Spleen (tissue), 11 donors: ENCODE measurements around the gene CD81. TPM values are rescaled to one million over a fixed set of nuclear protein-coding genes. Genes with fewer than 3 reads are reported as not detected.
A peak's percentile ranks its signal among the peaks of the same experiment; 100 is the strongest.

Experiments used
- DNase-seq: peaks from one replicate; pipeline ENCODE4 v3.0.0-alpha.2; 2020
- H3K27ac ChIP-seq, 8 donors: fragments of 200-600 bp; sonication (generic) in 7 of 8; 1 replicate in 4 of 8; 2 replicates in 4 of 8; pipeline versions ENCODE4 v1.5.0 to v1.8.0; 2016 to 2021; ENCODE audit warnings: inconsistent platforms in 4 of 8, mild to moderate bottlenecking in 4 of 8, moderate library complexity in 1 of 8
- H3K27me3 ChIP-seq, 7 donors: fragments of 200-600 bp; sonication (generic) in 6 of 7; replicated peaks in 1 of 7; 1 replicate in 4 of 7; 2 replicates in 3 of 7; pipeline versions ENCODE4 v1.5.0 to v1.8.0; 2016 to 2021; ENCODE audit warnings: inconsistent platforms in 3 of 7, mild to moderate bottlenecking in 1 of 7
- H3K36me3 ChIP-seq, 6 donors: fragments of 200-600 bp; sonication (generic) in 5 of 6; 1 replicate in 4 of 6; 2 replicates in 2 of 6; pipeline versions ENCODE4 v1.5.0 to v1.8.0; 2016 to 2021; ENCODE audit warnings: inconsistent platforms in 2 of 6
- H3K4me1 ChIP-seq, 6 donors: fragments of 200-600 bp; sonication (generic) in 5 of 6; 1 replicate in 3 of 6; 2 replicates in 3 of 6; pipeline versions ENCODE4 v1.5.0 to v1.8.0; 2016 to 2021; ENCODE audit warnings: inconsistent platforms in 3 of 6
- H3K4me3 ChIP-seq, 8 donors: fragments of 200-600 bp; sonication (generic) in 7 of 8; 1 replicate in 4 of 8; 2 replicates in 4 of 8; pipeline versions ENCODE4 v1.5.0 to v1.8.0; 2016 to 2021; ENCODE audit warnings: inconsistent platforms in 4 of 8, mild to moderate bottlenecking in 4 of 8, moderate library complexity in 2 of 8
- H3K9me3 ChIP-seq, 8 donors: fragments of 200-600 bp; sonication (generic) in 7 of 8; 1 replicate in 4 of 8; 2 replicates in 4 of 8; pipeline versions ENCODE4 v1.5.0 to v1.8.0; 2016 to 2021; ENCODE audit warnings: inconsistent platforms in 4 of 8
- CTCF ChIP-seq, 11 experiments: fragments of 200-600 bp in 7 of 11; fragments of 450-650 bp in 4 of 11; sonication (generic) in 4 of 11; IDR thresholded peaks in 8 of 11; conservative IDR thresholded peaks in 3 of 11; 1 replicate in 7 of 11; 2 replicates in 4 of 11; pipeline versions ENCODE4 v1.4.0 to v1.8.0; 2016 to 2021; ENCODE audit warnings: antibody characterized with exemption in 11 of 11, inconsistent platforms in 4 of 11, mild to moderate bottlenecking in 1 of 11
- POLR2A ChIP-seq, 3 donors: fragments of 450-650 bp; IDR thresholded peaks; one replicate each; pipeline ENCODE4 v1.5.1; 2017; ENCODE audit warnings: antibody characterized with exemption in 3 of 3, mild to moderate bottlenecking in 1 of 3
- POLR2AphosphoS5 ChIP-seq, 3 donors: sonication (generic); formaldehyde crosslinking; IDR thresholded peaks; one replicate each; pipeline ENCODE4 v1.5.1; 2017; ENCODE audit warnings: antibody characterized with exemption in 3 of 3
- WGBS, 5 donors: extraction: QIAGEN DNeasy Blood & Tissue Kit in 3 of 5; methylation state at CpG; one replicate each; pipeline versions ENCODE4 v1.1.5 to v1.1.7; 2013 to 2018; 5-methylcytosine and 5-hydroxymethylcytosine counted together
- intact Hi-C: fragments of 100-400 bp; cut with DNase I; formaldehyde crosslinking; loops from one replicate; pipeline ENCODE4 v1.15.0; 2023; ENCODE audit warnings: low total_unique reads
- polyA plus RNA-seq, 3 donors: library from polyadenylated mRNA; stranded (reverse); fragments of 200-250 nt; gene quantifications; one replicate each; pipeline ENCODE4 v1.2.1, GENCODE V29; 2013
- total RNA-seq, 7 donors: library from RNA; depleted of rRNA in 3 of 7; stranded (reverse); fragments of >200 nt in 3 of 7; fragmentation: NEBNext Ultra II Directional in 4 of 7; extraction: Animal tissue kit (Norgen Biotek cat#: 25700) in 4 of 7; gene quantifications; one replicate each; pipeline versions ENCODE4 v1.1.0 to v1.2.1, GENCODE V29; 2016 to 2021
- donor health status: healthy with polysubstance abuse.
- donor health status: DM: no; HTN: no; CAD: no; lungs with moderate emphysema.
- donor health status: DM: no; HTN: no; CAD: no.
- donor health status: Bipolar disorder and iron deficiency.
- donor health status: healthy.
- donor health status: DM: no; HTN: no; CAD: no.
- donor health status: DM: yes; HTN: yes; CAD: no.

CD81 gene
- total and polyA plus RNA-seq, 10 donors: 191 to 594 (median 433) TPM

GRCh38 chr11:2345050-2345449, 32.1 kb upstream of the CD81 start:
- peaks cover 0 to 27% (median 19%) of the 10 kb centered on the region in 8 donors for H3K9me3 ChIP-seq
- H3K36me3 ChIP-seq: no peaks in the 10 kb centered on the region
- no peak overlapping the region for H3K27ac ChIP-seq
- intact Hi-C loops: no loop called here
- H3K27me3 ChIP-seq: no peaks in the 10 kb centered on the region
- TF ChIP-seq CTCF (IDR thresholded peaks at IDR 0.05 in 8 of 11, conservative IDR thresholded peaks at IDR 0.05 in 3 of 11) (no peak), POLR2A (IDR thresholded peaks at IDR 0.05) (no peak), POLR2AphosphoS5 (IDR thresholded peaks at IDR 0.05) (no peak)
- DNase-seq: no peak
- 79 to 86% (median 82%) methylated on average over 2 of the region's 2 CpGs for WGBS, 5 donors
- no peaks in the 10 kb centered on the region for H3K4me1 ChIP-seq
- no peak overlapping the region for H3K4me3 ChIP-seq

- no peak overlapping the region for H3K27ac ChIP-seq
- WGBS, 5 donors: 76 to 87% (median 82%) methylated on average over 3 to 4 of the region's 4 CpGs
- intact Hi-C loops: no loop called here
- H3K4me3 ChIP-seq: no peak overlapping the region
- no peaks in the 10 kb centered on the region for H3K4me1 ChIP-seq
- peaks cover 0 to 32% (median 20%) of the 10 kb centered on the region in 8 donors for H3K9me3 ChIP-seq
- H3K36me3 ChIP-seq: no peaks in the 10 kb centered on the region
- TF ChIP-seq CTCF (IDR thresholded peaks at IDR 0.05 in 8 of 11, conservative IDR thresholded peaks at IDR 0.05 in 3 of 11) (no peak), POLR2A (IDR thresholded peaks at IDR 0.05) (no peak), POLR2AphosphoS5 (IDR thresholded peaks at IDR 0.05) (no peak)
- H3K27me3 ChIP-seq: no peaks in the 10 kb centered on the region
- DNase-seq: no peak
Measured at GRCh38 chr11:2346014-2346413, 31.1 kb upstream of the CD81 start.

GRCh38 chr11:2346586-2347307, 30.4 kb upstream of the CD81 start:
- intact Hi-C loops: no loop called here
- Histone ChIP-seq H3K27ac (no peak overlapping the region), H3K36me3 (no peaks in the 10 kb centered on the region), H3K4me1 (no peaks in the 10 kb centered on the region), H3K27me3 (no peaks in the 10 kb centered on the region), H3K4me3 (no peak overlapping the region), H3K9me3 (peaks cover 0 to 32% (median 20%) of the 10 kb centered on the region in 8 donors)
- no peak for DNase-seq
- 65 to 87% (median 78%) methylated on average over 5 to 10 of the region's 10 CpGs for WGBS, 5 donors
- no peak for TF ChIP-seq CTCF (IDR thresholded peaks at IDR 0.05 in 8 of 11, conservative IDR thresholded peaks at IDR 0.05 in 3 of 11)
- no peak for TF ChIP-seq POLR2A (IDR thresholded peaks at IDR 0.05)

- no peaks in the 10 kb centered on the region for H3K36me3 ChIP-seq
- H3K4me1 ChIP-seq: no peaks in the 10 kb centered on the region
- no peak overlapping the region for H3K27ac ChIP-seq
- 81 to 93% (median 84%) methylated on average over 9 of the region's 9 CpGs for whole genome bisulfite sequencing, 5 donors
- no peaks in the 10 kb centered on the region for H3K27me3 ChIP-seq
- peak; percentile 18 for DNase-seq
- no peak overlapping the region for H3K4me3 ChIP-seq
- TF ChIP-seq POLR2A (IDR thresholded peaks at IDR 0.05): no peak
- TF ChIP-seq CTCF (IDR thresholded peaks at IDR 0.05 in 8 of 11, conservative IDR thresholded peaks at IDR 0.05 in 3 of 11): no peak
- no peak for TF ChIP-seq POLR2AphosphoS5 (IDR thresholded peaks at IDR 0.05)
- intact Hi-C loops: no loop called here
- H3K9me3 ChIP-seq: peaks cover 0 to 32% (median 20%) of the 10 kb centered on the region in 8 donors
Measured at GRCh38 chr11:2347308-2347830, 29.7 kb upstream of the CD81 start.
